GM12872 (cell line): ENCODE data around the gene SLC6A3.

Source experiments
- CTCF ChIP-seq: IDR thresholded peaks from 3 replicates; pipeline ENCODE4 v1.5.1; 2011; ENCODE audit warnings: low read depth, mild to moderate bottlenecking, low read length, moderate library complexity; ENCODE audit not compliant: insufficient read depth

SLC6A3 gene

GRCh38 chr5:1414311-1415058, 30.8 kb downstream of the SLC6A3 start:
- TF ChIP-seq CTCF, result no peak

GRCh38 chr5:1413611-1414241, 31.5 kb downstream of the SLC6A3 start:
- no peak for TF ChIP-seq CTCF

- no peak for TF ChIP-seq CTCF
These were observed 32.0 kb downstream of the SLC6A3 start for GRCh38 chr5:1413211-1413610.

GRCh38 chr5:1412621-1413020, 32.6 kb downstream of the SLC6A3 start:
- TF ChIP-seq CTCF, result no peak

- no peak for TF ChIP-seq CTCF
These were observed 33.1 kb downstream of the SLC6A3 start for GRCh38 chr5:1412163-1412562.

GRCh38 chr5:1411099-1411498, 34.1 kb downstream of the SLC6A3 start:
- TF ChIP-seq CTCF, result no peak

GRCh38 chr5:1410156-1411014, 34.9 kb downstream of the SLC6A3 start:
- no peak for TF ChIP-seq CTCF
